ENCODE measurements around the gene JUN. TPM values are rescaled to one million over a fixed set of nuclear protein-coding genes. Genes with fewer than 3 reads are reported as not detected.
A peak's percentile ranks its signal among the peaks of the same experiment; 100 is the strongest.
"Not testable (repeated sequence)": the region's sequence is repeated elsewhere in the genome, so short reads cannot be mapped to it uniquely, and the experiment has no call there.

JUN gene
- total RNA-seq, 1 experiment from 2014 or later: 102 TPM

DNA sequence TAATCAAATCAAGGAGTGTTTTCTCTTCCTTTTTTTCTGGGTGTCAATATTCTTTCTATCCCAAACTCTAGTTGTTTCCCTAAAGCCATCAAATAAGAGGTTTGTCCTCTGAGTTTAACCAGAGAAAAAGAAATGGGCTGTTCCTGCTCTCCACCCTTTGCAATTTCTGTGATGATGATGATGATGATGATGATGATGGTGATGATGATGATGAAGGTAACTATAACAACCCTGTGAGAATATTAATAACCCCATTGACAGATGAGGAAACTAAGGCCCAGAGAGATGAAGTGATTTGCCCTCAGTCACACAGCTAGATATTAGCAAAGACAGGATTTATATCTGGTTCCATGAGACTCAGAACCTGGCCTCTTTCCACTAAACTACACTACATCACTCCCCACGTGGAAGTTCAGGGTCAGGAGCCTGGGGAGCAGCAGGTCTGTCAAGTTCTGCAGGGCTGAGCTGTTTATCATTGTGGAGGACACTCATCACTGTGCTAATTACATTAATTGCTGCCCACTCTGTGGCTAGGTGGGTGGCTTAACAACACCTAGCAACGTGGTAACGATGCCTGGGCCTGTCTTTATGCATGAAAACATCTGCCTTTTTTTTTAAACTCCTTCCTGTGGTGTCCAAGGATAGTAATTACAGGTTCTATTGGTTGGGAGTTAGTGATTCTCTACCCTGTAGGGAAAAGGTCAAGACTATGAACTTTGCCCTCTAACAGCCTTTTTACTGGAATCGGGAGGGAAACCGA, 19.0 kb upstream of the JUN start:
- no peak for DNase-seq (ENCODE audit: low read depth in 1 of 2, low spot score in 2 of 2)
- H3K27ac ChIP-seq: no peak overlapping the region

DNA sequence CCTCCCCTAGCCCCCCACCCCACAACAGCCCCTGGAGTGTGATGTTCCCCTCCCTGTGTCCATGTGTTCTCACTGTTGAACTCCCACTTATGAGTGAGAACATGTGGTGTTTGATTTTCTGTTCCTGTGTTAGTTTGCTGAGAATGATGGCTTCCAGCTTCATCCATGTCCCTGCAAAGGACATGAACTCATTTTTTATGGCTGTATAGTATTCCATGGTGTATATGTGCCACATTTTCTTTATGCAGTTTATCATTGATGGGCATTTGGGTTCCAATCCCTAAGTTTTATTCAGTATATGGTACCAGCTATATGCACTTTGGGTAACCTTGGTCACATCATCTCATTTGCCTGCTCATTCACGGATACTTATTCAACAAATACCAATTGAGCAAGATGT, 17.4 kb upstream of the JUN start:
- H3K4me1 ChIP-seq (replicated peaks); H3K27ac ChIP-seq; H3K4me3 ChIP-seq; DNase-seq (ENCODE audit: low read depth in 1 of 2, low spot score in 2 of 2); H3K9me3 ChIP-seq (replicated peaks); H3K36me3 ChIP-seq; H3K27me3 ChIP-seq (replicated peaks): not testable (repeated sequence)

More for the DNA sequence above, 19.0 kb upstream of the JUN start:
- Histone ChIP-seq H3K4me1 (replicated peaks) (no peaks in the 10 kb centered on the region), H3K9me3 (replicated peaks) (no peaks in the 10 kb centered on the region), H3K36me3 (no peaks in the 10 kb centered on the region), H3K27me3 (replicated peaks) (no peaks in the 10 kb centered on the region), H3K4me3 (no peak overlapping the region)

DNA sequence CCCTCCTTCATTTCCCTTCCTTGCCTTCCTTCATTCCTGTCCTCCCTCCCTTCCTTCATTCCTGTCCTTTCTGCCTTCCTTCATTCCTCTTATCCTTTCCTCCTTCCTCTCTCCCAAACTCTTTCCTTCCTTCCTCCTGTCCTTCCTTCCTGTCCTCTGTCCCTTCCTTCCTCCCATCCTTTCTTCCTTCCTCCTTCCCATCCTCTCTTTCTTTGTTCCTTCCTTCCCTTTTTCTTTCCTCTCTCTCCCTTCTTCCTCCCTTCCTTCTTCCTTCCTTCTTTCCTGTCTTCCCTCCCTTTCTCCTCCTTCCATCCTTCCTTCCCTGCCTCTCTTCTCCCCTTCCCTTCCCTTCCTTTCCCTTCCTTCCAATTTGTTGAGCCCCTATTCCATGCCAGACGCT, 15.8 kb upstream of the JUN start:
- no peak overlapping the region for H3K4me3 ChIP-seq
- no peak overlapping the region for H3K27ac ChIP-seq
- DNase-seq (ENCODE audit: low read depth in 1 of 2, low spot score in 2 of 2): no peak
- no peaks in the 10 kb centered on the region for H3K36me3 ChIP-seq
- H3K9me3 ChIP-seq (replicated peaks): no peaks in the 10 kb centered on the region
- H3K27me3 ChIP-seq (replicated peaks): no peaks in the 10 kb centered on the region
- H3K4me1 ChIP-seq (replicated peaks): no peaks in the 10 kb centered on the region

DNA sequence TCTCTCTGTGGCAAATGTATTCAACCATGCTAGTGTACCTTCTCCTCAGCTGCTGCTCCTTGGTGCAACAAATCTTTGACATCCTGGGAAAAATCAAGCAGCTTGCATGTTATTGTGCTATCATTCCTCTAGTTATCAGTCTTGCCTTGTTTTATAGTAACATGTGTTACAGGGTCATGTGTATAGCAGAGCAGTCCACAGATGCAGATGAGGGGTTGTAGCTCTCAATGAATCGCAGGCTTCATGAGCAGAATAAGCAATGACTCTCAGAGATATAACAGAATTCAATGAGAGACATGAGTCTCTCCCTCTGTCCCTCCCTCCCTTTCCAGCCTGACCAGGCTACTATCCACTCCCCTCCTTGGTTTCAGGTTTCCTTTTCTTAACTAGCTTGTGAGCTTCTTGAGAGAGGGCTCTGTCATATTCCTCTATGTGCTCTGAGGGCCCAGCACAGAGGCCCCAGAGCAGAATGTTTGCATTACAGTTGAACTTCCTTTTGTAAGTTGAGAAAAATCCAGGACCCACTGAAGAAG, 15.1 kb upstream of the JUN start:
- Histone ChIP-seq H3K4me1 (replicated peaks) (no peaks in the 10 kb centered on the region), H3K27me3 (replicated peaks) (no peaks in the 10 kb centered on the region), H3K27ac (no peak overlapping the region), H3K36me3 (no peaks in the 10 kb centered on the region), H3K9me3 (replicated peaks) (no peaks in the 10 kb centered on the region), H3K4me3 (no peak overlapping the region)
- DNase-seq (ENCODE audit: low read depth in 1 of 2, low spot score in 2 of 2): no peak

- no peaks in the 10 kb centered on the region for H3K27me3 ChIP-seq (replicated peaks)
- H3K4me1 ChIP-seq (replicated peaks): no peaks in the 10 kb centered on the region
- no peaks in the 10 kb centered on the region for H3K36me3 ChIP-seq
- no peak for DNase-seq (ENCODE audit: low read depth in 1 of 2, low spot score in 2 of 2)
- H3K27ac ChIP-seq: no peak overlapping the region
- H3K9me3 ChIP-seq (replicated peaks): no peaks in the 10 kb centered on the region
- no peak overlapping the region for H3K4me3 ChIP-seq
Observed at GRCh38 chr1:58796416-58796815, 12.6 kb upstream of the JUN start.

DNA sequence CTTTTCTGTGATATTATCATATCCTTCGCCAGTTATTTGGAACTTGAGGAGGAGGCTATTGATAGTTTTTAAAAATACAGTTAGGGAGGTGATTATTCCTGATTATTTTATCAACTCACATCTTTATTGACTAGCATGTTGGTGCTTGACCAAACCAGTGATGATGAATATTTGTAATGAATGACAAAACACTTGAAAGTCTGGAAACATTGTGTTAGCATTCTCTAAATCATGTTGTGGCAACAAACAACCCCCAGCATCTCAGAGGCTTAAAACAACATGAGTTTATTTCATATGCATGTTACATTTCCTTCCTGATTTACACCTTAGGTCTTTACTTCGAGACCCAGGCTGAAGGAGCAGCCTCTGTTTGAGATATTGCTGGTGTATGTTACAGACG, 10.7 kb upstream of the JUN start:
- no peak overlapping the region for H3K4me3 ChIP-seq
- H3K4me1 ChIP-seq (replicated peaks): peaks cover 10% of the 10 kb centered on the region
- no peak overlapping the region for H3K27ac ChIP-seq
- DNase-seq (ENCODE audit: low read depth in 1 of 2, low spot score in 2 of 2): no peak
- no peaks in the 10 kb centered on the region for H3K36me3 ChIP-seq
- H3K27me3 ChIP-seq (replicated peaks): no peaks in the 10 kb centered on the region
- no peaks in the 10 kb centered on the region for H3K9me3 ChIP-seq (replicated peaks)

DNA sequence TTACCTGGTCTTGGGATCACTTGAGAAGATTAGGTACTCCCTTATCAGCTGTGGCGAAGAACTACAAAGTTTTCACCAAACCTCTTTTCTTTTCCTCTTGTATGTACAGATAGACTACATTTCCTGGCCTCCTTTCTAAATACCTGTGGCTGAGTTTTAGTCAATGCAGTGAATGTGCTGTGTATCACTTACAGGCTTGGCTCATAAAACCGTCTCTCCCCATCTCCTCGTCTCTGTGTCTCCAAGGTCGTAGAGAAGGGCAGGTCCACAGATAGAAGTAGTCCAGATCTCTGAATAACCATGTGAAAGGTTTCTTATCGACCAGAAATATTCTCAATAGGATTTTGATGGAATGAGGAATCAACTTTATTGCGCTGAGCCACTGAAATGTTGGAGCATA, 9.0 kb upstream of the JUN start:
- H3K4me1 ChIP-seq (replicated peaks): peaks cover 18% of the 10 kb centered on the region
- no peaks in the 10 kb centered on the region for H3K9me3 ChIP-seq (replicated peaks)

DNA sequence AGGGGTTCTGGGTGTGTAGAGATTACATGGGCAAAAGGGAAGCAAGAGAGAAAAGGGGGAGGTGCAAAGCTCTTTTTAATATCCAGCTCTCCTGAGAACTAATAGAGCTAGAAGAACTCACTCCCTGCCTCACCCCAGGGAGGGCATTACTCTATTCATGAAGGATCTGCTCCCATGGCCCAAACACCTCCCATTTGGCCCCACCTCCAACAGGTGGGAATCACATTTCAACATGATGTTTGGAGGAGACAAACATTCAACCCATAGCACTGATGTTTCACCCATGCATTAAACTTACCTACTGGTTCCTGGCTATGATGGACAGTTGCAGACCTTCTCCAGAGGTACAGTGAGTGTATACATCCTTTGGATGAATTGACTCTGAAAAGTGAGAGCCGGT, 7.3 kb upstream of the JUN start:
- Histone ChIP-seq H3K4me1 (replicated peaks) (peaks cover 20% of the 10 kb centered on the region), H3K27me3 (replicated peaks) (no peaks in the 10 kb centered on the region), H3K4me3 (no peak overlapping the region), H3K36me3 (no peaks in the 10 kb centered on the region), H3K27ac (no peak overlapping the region), H3K9me3 (replicated peaks) (no peaks in the 10 kb centered on the region)
- no peak for DNase-seq (ENCODE audit: low read depth in 1 of 2, low spot score in 2 of 2)

More for the DNA sequence above, 9.0 kb upstream of the JUN start:
- H3K27me3 ChIP-seq (replicated peaks): no peaks in the 10 kb centered on the region
- H3K4me3 ChIP-seq: no peak overlapping the region
- no peak for DNase-seq (ENCODE audit: low read depth in 1 of 2, low spot score in 2 of 2)
- H3K27ac ChIP-seq: no peak overlapping the region
- no peaks in the 10 kb centered on the region for H3K36me3 ChIP-seq

- Histone ChIP-seq H3K27ac (peak overlapping the region; percentile 32), H3K27me3 (replicated peaks) (no peaks in the 10 kb centered on the region), H3K4me3 (no peak overlapping the region), H3K4me1 (replicated peaks) (peaks cover 29% of the 10 kb centered on the region), H3K36me3 (no peaks in the 10 kb centered on the region), H3K9me3 (replicated peaks) (no peaks in the 10 kb centered on the region)
- no peak for DNase-seq (ENCODE audit: low read depth in 1 of 2, low spot score in 2 of 2)
Observed at GRCh38 chr1:58789996-58790660, 6.3 kb upstream of the JUN start.

- Histone ChIP-seq H3K4me3 (no peak overlapping the region), H3K9me3 (replicated peaks) (no peaks in the 10 kb centered on the region), H3K27ac (peak overlapping the region; percentile 32), H3K4me1 (replicated peaks) (peaks cover 29% of the 10 kb centered on the region), H3K36me3 (0 out of 2 replicates have a peak, but pooled peaks cover under 1% of the 10 kb centered on the region), H3K27me3 (replicated peaks) (no peaks in the 10 kb centered on the region)
- peak in 1 of 2 experiments; percentile 44 for DNase-seq (ENCODE audit: low read depth in 1 of 2, low spot score in 2 of 2)
Observed at GRCh38 chr1:58789322-58789856, 5.5 kb upstream of the JUN start.

GRCh38 chr1:58788259-58788658, 4.4 kb upstream of the JUN start:
- no peak overlapping the region for H3K4me3 ChIP-seq
- no peak overlapping the region for H3K27ac ChIP-seq
- H3K36me3 ChIP-seq: peaks cover 7% of the 10 kb centered on the region
- no peaks in the 10 kb centered on the region for H3K27me3 ChIP-seq (replicated peaks)
- DNase-seq (ENCODE audit: low read depth in 1 of 2, low spot score in 2 of 2): no peak
- peaks cover 29% of the 10 kb centered on the region for H3K4me1 ChIP-seq (replicated peaks)
- no peaks in the 10 kb centered on the region for H3K9me3 ChIP-seq (replicated peaks)

- H3K4me1 ChIP-seq (replicated peaks): peaks cover 29% of the 10 kb centered on the region
- no peak overlapping the region for H3K4me3 ChIP-seq
- H3K36me3 ChIP-seq: peaks cover 21% of the 10 kb centered on the region
- DNase-seq (ENCODE audit: low read depth in 1 of 2, low spot score in 2 of 2): no peak
- no peak overlapping the region for H3K27ac ChIP-seq
- no peaks in the 10 kb centered on the region for H3K27me3 ChIP-seq (replicated peaks)
- H3K9me3 ChIP-seq (replicated peaks): no peaks in the 10 kb centered on the region
Observed at GRCh38 chr1:58786927-58787245, 3.0 kb upstream of the JUN start.

DNA sequence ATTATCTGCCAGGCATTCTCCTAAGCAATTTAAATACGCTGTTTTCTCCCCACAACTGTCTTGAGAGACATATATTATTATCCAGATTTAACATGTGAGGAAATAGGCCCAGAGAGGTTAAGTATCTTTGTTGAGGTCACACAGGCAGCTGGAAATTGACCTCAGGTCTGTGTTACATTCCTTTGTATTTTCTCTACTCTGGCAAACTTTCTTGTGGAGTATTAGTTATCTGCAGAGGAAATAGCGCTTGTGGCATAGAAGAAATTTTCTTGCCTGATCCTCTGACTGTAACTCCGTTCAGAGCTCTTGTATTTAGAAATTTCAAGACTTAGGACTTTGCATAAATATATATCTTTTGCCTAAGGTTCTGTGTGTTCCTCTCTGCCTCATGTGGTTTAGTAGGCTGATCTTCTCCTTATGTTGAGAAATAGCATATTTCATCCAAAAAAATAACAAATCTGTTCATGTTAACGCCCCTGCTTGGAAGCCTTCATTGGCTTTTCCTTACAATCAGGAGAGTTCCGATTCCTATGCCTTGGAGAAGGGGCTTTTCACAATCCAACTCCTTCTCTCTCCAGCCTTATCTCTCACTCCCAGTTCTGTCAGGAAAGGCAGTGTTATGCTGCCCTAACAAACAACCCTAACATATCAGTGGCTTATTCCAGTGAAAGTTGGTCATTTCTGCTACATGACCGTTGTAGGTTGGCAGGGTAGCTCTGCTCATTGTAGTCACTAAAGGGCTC, 2.5 kb upstream of the JUN start:
- H3K4me1 ChIP-seq (replicated peaks): peaks cover 29% of the 10 kb centered on the region
- H3K9me3 ChIP-seq (replicated peaks): no peaks in the 10 kb centered on the region
- H3K27me3 ChIP-seq (replicated peaks): no peaks in the 10 kb centered on the region
- DNase-seq (ENCODE audit: low read depth in 1 of 2, low spot score in 2 of 2): no peak
- no peak overlapping the region for H3K4me3 ChIP-seq
- peaks cover 26% of the 10 kb centered on the region for H3K36me3 ChIP-seq
- no peak overlapping the region for H3K27ac ChIP-seq

Measured in SJSA1 (cell line).